Measurements from ENCODE around the gene NPAS2.

The NPAS2 gene

GRCh38 chr2:100796499-100797100 lies 23.3 kb upstream of the NPAS2 start:
- no peaks in the 10 kb centered on the region for H3K9me3 ChIP-seq (ENCODE audit: insufficient read depth, low read length)
- peaks cover 14% of the 10 kb centered on the region; the same call in 1 of the 2 replicates for H3K27me3 ChIP-seq (ENCODE audit: low read depth, low read length)
- TF ChIP-seq, protein P1, sequence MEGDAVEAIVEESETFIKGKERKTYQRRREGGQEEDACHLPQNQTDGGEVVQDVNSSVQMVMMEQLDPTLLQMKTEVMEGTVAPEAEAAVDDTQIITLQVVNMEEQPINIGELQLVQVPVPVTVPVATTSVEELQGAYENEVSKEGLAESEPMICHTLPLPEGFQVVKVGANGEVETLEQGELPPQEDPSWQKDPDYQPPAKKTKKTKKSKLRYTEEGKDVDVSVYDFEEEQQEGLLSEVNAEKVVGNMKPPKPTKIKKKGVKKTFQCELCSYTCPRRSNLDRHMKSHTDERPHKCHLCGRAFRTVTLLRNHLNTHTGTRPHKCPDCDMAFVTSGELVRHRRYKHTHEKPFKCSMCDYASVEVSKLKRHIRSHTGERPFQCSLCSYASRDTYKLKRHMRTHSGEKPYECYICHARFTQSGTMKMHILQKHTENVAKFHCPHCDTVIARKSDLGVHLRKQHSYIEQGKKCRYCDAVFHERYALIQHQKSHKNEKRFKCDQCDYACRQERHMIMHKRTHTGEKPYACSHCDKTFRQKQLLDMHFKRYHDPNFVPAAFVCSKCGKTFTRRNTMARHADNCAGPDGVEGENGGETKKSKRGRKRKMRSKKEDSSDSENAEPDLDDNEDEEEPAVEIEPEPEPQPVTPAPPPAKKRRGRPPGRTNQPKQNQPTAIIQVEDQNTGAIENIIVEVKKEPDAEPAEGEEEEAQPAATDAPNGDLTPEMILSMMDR (IDR thresholded peaks at IDR 0.05; ENCODE audit: low read depth, low read length), result no peak
- TF ChIP-seq EZH2phosphoT487 (IDR thresholded peaks at IDR 0.05; ENCODE audit: low read depth), result no peak
- H3K27ac ChIP-seq (ENCODE audit: low read length), result no peak overlapping the region
- H4K20me1 ChIP-seq (ENCODE audit: insufficient read depth, low read length), result no peaks in the 10 kb centered on the region
- no peak overlapping the region for H3K4me2 ChIP-seq (ENCODE audit: low read length)
- H2AFZ ChIP-seq (ENCODE audit: low read depth, low read length), result no peak overlapping the region
- H3K4me3 ChIP-seq (ENCODE audit: low read length), result no peak overlapping the region
- no peaks in the 10 kb centered on the region for H3K4me1 ChIP-seq (ENCODE audit: low read length)
- no peaks in the 10 kb centered on the region for H3K36me3 ChIP-seq (replicated peaks; ENCODE audit: low read depth, low read length)
- no peak overlapping the region for H3K9ac ChIP-seq (ENCODE audit: low read length)
- no peaks in the 10 kb centered on the region for H3K79me2 ChIP-seq (ENCODE audit: low read length)

DNA sequence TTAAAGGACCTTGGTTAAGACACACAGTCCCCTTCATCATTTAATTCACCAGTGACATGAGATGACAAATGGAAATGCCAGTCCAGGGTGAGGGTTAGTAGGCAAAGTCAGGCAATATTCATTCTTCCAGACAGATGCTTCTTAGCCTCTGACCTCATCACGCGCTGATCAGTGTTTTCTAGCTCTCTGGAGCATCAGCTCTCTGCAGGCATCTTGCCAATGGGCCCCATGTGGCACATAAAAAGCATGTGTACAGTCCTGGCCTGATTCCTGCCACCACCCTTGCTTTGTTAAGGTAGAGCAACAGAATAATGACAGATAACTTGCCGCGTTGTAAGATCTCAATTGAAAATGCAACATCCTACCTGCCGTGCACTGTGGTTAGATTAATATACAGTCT lies 20.3 kb upstream of the NPAS2 start:
- Histone ChIP-seq H3K9me3 (ENCODE audit: insufficient read depth, low read length) (no peaks in the 10 kb centered on the region), H3K79me2 (ENCODE audit: low read length) (no peaks in the 10 kb centered on the region), H2AFZ (ENCODE audit: low read depth, low read length) (no peak overlapping the region), H3K4me3 (ENCODE audit: low read length) (no peak overlapping the region), H4K20me1 (ENCODE audit: insufficient read depth, low read length) (no peaks in the 10 kb centered on the region), H3K27ac (ENCODE audit: low read length) (no peak overlapping the region), H3K36me3 (replicated peaks; ENCODE audit: low read depth, low read length) (no peaks in the 10 kb centered on the region), H3K4me1 (ENCODE audit: low read length) (no peaks in the 10 kb centered on the region), H3K9ac (ENCODE audit: low read length) (no peak overlapping the region), H3K4me2 (ENCODE audit: low read length) (no peak overlapping the region), H3K27me3 (ENCODE audit: low read depth, low read length) (peaks cover 14% of the 10 kb centered on the region; the same call in 1 of the 2 replicates)
- no peak for TF ChIP-seq EZH2phosphoT487 (IDR thresholded peaks at IDR 0.05; ENCODE audit: low read depth)
- TF ChIP-seq, protein P1 (IDR thresholded peaks at IDR 0.05; ENCODE audit: low read depth, low read length), result no peak

- Histone ChIP-seq H3K79me2 (ENCODE audit: low read length) (no peaks in the 10 kb centered on the region), H3K9me3 (ENCODE audit: insufficient read depth, low read length) (no peaks in the 10 kb centered on the region), H2AFZ (ENCODE audit: low read depth, low read length) (no peak overlapping the region), H3K27ac (ENCODE audit: low read length) (no peak overlapping the region), H3K4me1 (ENCODE audit: low read length) (no peaks in the 10 kb centered on the region), H4K20me1 (ENCODE audit: insufficient read depth, low read length) (no peaks in the 10 kb centered on the region), H3K27me3 (ENCODE audit: low read depth, low read length) (peaks cover 6% of the 10 kb centered on the region; the same call in 1 of the 2 replicates), H3K9ac (ENCODE audit: low read length) (no peak overlapping the region), H3K4me3 (ENCODE audit: low read length) (no peak overlapping the region), H3K36me3 (replicated peaks; ENCODE audit: low read depth, low read length) (no peaks in the 10 kb centered on the region), H3K4me2 (ENCODE audit: low read length) (no peak overlapping the region)
- TF ChIP-seq, protein P1 (IDR thresholded peaks at IDR 0.05; ENCODE audit: low read depth, low read length), result no peak
- no peak for TF ChIP-seq EZH2phosphoT487 (IDR thresholded peaks at IDR 0.05; ENCODE audit: low read depth)
Measured at GRCh38 chr2:100800915-100801314, 19.0 kb upstream of the NPAS2 start.

GRCh38 chr2:100801402-100801801 lies 18.5 kb upstream of the NPAS2 start:
- Histone ChIP-seq H3K27me3 (ENCODE audit: low read depth, low read length) (peaks cover 4% of the 10 kb centered on the region; the same call in 1 of the 2 replicates), H2AFZ (ENCODE audit: low read depth, low read length) (no peak overlapping the region), H4K20me1 (ENCODE audit: insufficient read depth, low read length) (no peaks in the 10 kb centered on the region), H3K4me2 (ENCODE audit: low read length) (no peak overlapping the region), H3K79me2 (ENCODE audit: low read length) (no peaks in the 10 kb centered on the region), H3K27ac (ENCODE audit: low read length) (no peak overlapping the region), H3K36me3 (replicated peaks; ENCODE audit: low read depth, low read length) (no peaks in the 10 kb centered on the region), H3K4me3 (ENCODE audit: low read length) (no peak overlapping the region), H3K9me3 (ENCODE audit: insufficient read depth, low read length) (no peaks in the 10 kb centered on the region), H3K4me1 (ENCODE audit: low read length) (no peaks in the 10 kb centered on the region), H3K9ac (ENCODE audit: low read length) (no peak overlapping the region)
- TF ChIP-seq EZH2phosphoT487 (IDR thresholded peaks at IDR 0.05; ENCODE audit: low read depth), result no peak
- TF ChIP-seq, protein P1 (IDR thresholded peaks at IDR 0.05; ENCODE audit: low read depth, low read length), result no peak
